IPS-NIHi7 (cell line): ENCODE data around the gene CPNE8.
"Not testable (repeated sequence)": the region's sequence is repeated elsewhere in the genome, so short reads cannot be mapped to it uniquely, and the experiment has no call there.

Experiments
- DNase-seq: peaks from one replicate; pipeline ENCODE4 v3.0.0; 2012; ENCODE audit warnings: mixed read lengths; ENCODE audit errors: extremely low spot score

CPNE8 gene

GRCh38 chr12:38825006-38825405 is 80.4 kb downstream of the CPNE8 start:
- DNase-seq, result no peak

- no peak for DNase-seq
These were observed 81.7 kb downstream of the CPNE8 start for GRCh38 chr12:38823738-38824137.

GRCh38 chr12:38823314-38823713 is 82.1 kb downstream of the CPNE8 start:
- DNase-seq, result no peak

GRCh38 chr12:38817942-38818341 is 87.4 kb downstream of the CPNE8 start:
- no peak for DNase-seq

GRCh38 chr12:38813923-38814322 is 91.5 kb downstream of the CPNE8 start:
- no peak for DNase-seq

GRCh38 chr12:38811814-38812356 is 93.5 kb downstream of the CPNE8 start:
- no peak for DNase-seq

- DNase-seq, result no peak
These were observed 95.6 kb downstream of the CPNE8 start for GRCh38 chr12:38809832-38810231.

GRCh38 chr12:38788106-38788505 is 117.3 kb downstream of the CPNE8 start:
- no peak for DNase-seq

- DNase-seq, result no peak
These were observed 120.0 kb downstream of the CPNE8 start for GRCh38 chr12:38785381-38785780.

GRCh38 chr12:38783304-38783703 is 122.1 kb downstream of the CPNE8 start:
- DNase-seq, result no peak

GRCh38 chr12:38782359-38782758 is 123.0 kb downstream of the CPNE8 start:
- no peak for DNase-seq

GRCh38 chr12:38776647-38777046 is 128.7 kb downstream of the CPNE8 start:
- no peak for DNase-seq

GRCh38 chr12:38775457-38775856 is 129.9 kb downstream of the CPNE8 start:
- DNase-seq, result no peak

- no peak for DNase-seq
These were observed 133.0 kb downstream of the CPNE8 start for GRCh38 chr12:38772437-38772836.

- DNase-seq, result no peak
These were observed 133.5 kb downstream of the CPNE8 start for GRCh38 chr12:38771871-38772270.

- DNase-seq, result no peak
These were observed 143.6 kb downstream of the CPNE8 start for GRCh38 chr12:38761636-38762342.

- no peak for DNase-seq
These were observed 144.3 kb downstream of the CPNE8 start for GRCh38 chr12:38761111-38761510.

- no peak for DNase-seq
These were observed 145.8 kb downstream of the CPNE8 start for GRCh38 chr12:38759621-38760020.

- no peak for DNase-seq
These were observed 158.6 kb downstream of the CPNE8 start for GRCh38 chr12:38746744-38747143.

GRCh38 chr12:38745601-38746000 is 159.8 kb downstream of the CPNE8 start:
- no peak for DNase-seq

- DNase-seq, result no peak
These were observed 161.3 kb downstream of the CPNE8 start for GRCh38 chr12:38744041-38744440.

- not testable (repeated sequence) for DNase-seq
These were observed 162.9 kb downstream of the CPNE8 start for GRCh38 chr12:38742496-38742895.

- DNase-seq, result no peak
These were observed 168.6 kb downstream of the CPNE8 start for GRCh38 chr12:38736821-38737220.

- no peak for DNase-seq
These were observed 172.6 kb downstream of the CPNE8 start for GRCh38 chr12:38732761-38733160.
